COLO668 (cell line): ENCODE data around the gene SPTBN2.
"Not testable (repeated sequence)": the region's sequence is repeated elsewhere in the genome, so short reads cannot be mapped to it uniquely, and the experiment has no call there.

ENCODE experiments used
- DNase-seq: peaks from one replicate; lab custom pipeline; 2025; ENCODE audit not compliant: unreplicated experiment; lab: John Stamatoyannopoulos, UW

SPTBN2 gene

GRCh38 chr11:66725114-66725513 is 3.9 kb downstream of the SPTBN2 start:
- DNase-seq, result no peak

GRCh38 chr11:66724167-66724566 is 4.8 kb downstream of the SPTBN2 start:
- not testable (repeated sequence) for DNase-seq

GRCh38 chr11:66723693-66724092 is 5.3 kb downstream of the SPTBN2 start:
- DNase-seq, result no peak

GRCh38 chr11:66722745-66723651 is 6.0 kb downstream of the SPTBN2 start:
- no peak for DNase-seq

- DNase-seq, result no peak
These were observed 7.1 kb downstream of the SPTBN2 start for GRCh38 chr11:66721939-66722338.

GRCh38 chr11:66720899-66721470 is 8.0 kb downstream of the SPTBN2 start:
- peak; percentile 47 for DNase-seq

- peak; percentile 96 for DNase-seq
These were observed 8.7 kb downstream of the SPTBN2 start for GRCh38 chr11:66720223-66720898.

GRCh38 chr11:66719111-66719872 is 9.7 kb downstream of the SPTBN2 start:
- no peak for DNase-seq

GRCh38 chr11:66718320-66718971 is 10.6 kb downstream of the SPTBN2 start:
- peak; percentile 61 for DNase-seq

- DNase-seq, result no peak
These were observed 11.1 kb downstream of the SPTBN2 start for GRCh38 chr11:66717925-66718319.

- DNase-seq, result no peak
These were observed 12.0 kb downstream of the SPTBN2 start for GRCh38 chr11:66716996-66717395.

- DNase-seq, result no peak
These were observed 13.5 kb downstream of the SPTBN2 start for GRCh38 chr11:66715346-66716085.

- DNase-seq, result no peak
These were observed 15.1 kb downstream of the SPTBN2 start for GRCh38 chr11:66713746-66714480.

GRCh38 chr11:66710384-66710930 is 18.6 kb downstream of the SPTBN2 start:
- DNase-seq, result no peak

GRCh38 chr11:66708701-66709100 is 20.3 kb downstream of the SPTBN2 start:
- no peak for DNase-seq

GRCh38 chr11:66708094-66708493 is 20.9 kb downstream of the SPTBN2 start:
- DNase-seq, result no peak

- DNase-seq, result no peak
These were observed 21.5 kb downstream of the SPTBN2 start for GRCh38 chr11:66707486-66707885.

- DNase-seq, result no peak
These were observed 22.0 kb downstream of the SPTBN2 start for GRCh38 chr11:66706989-66707388.
